ENCODE measurements around the gene WDR36. TPM values are rescaled to one million over a fixed set of nuclear protein-coding genes. Genes with fewer than 3 reads are reported as not detected.

Gene WDR36
- 10 to 100 TPM in 5 of 6 donors, 1 to 10 TPM in 1; 5.8 to 29.8 (median 21.1) TPM for total RNA-seq

- Histone ChIP-seq H3K36me3 (peaks cover 0 to 23% (median 0%) of the 10 kb centered on the region in 4 donors), H3K4me3 (peak within 1 kb of the TSS; percentile 84 to 96 (median 88)), H3K4me1 (peaks cover 15 to 25% (median 24%) of the 10 kb centered on the region in 4 donors), H3K27ac (peak within 1 kb of the TSS; percentile 71 to 85 (median 80)), H3K27me3 (no peaks in the 10 kb centered on the region), H3K9me3 (no peaks in the 10 kb centered on the region)
- 2 to 3% methylated on average over 21 to 48 of the region's 50 CpGs for WGBS, 2 donors
- DNase-seq (peak; percentile 87 to 95), ATAC-seq (ENCODE audit: low FRiP score in 2 of 2) (peak; percentile 99 to 100)
- TF ChIP-seq CTCF (IDR thresholded peaks at IDR 0.05) (peak in 1 of 6 experiments; percentile 34), EP300 (IDR thresholded peaks at IDR 0.05) (no peak), POLR2A (IDR thresholded peaks at IDR 0.05) (peak in 2 of 4 donors; percentile 41 to 66), POLR2AphosphoS5 (IDR thresholded peaks at IDR 0.05) (peak; percentile 81 to 88)
Measured at GRCh38 chr5:111092062-111092853, at the start of gene WDR36. Gene WDR36 (plus strand): TSS chr5:111092348. CDS start chr5:111092457, 109 bp downstream.

- Histone ChIP-seq H3K27ac (no peak overlapping the region), H3K27me3 (no peaks in the 10 kb centered on the region), H3K36me3 (no peaks in the 10 kb centered on the region), H3K4me3 (no peak overlapping the region), H3K4me1 (no peaks in the 10 kb centered on the region), H3K9me3 (no peaks in the 10 kb centered on the region)
- TF ChIP-seq POLR2AphosphoS5 (IDR thresholded peaks at IDR 0.05), result no peak
- TF ChIP-seq CTCF (IDR thresholded peaks at IDR 0.05), result no peak
- no peak for TF ChIP-seq POLR2A (IDR thresholded peaks at IDR 0.05)
- TF ChIP-seq EP300 (IDR thresholded peaks at IDR 0.05), result no peak
- 39 to 60% methylated on average over 4 to 5 of the region's 5 CpGs for WGBS, 2 donors
- DNase-seq (no peak), ATAC-seq (ENCODE audit: low FRiP score in 2 of 2) (no peak)
Measured at GRCh38 chr5:111043712-111044506, 48.2 kb upstream of the WDR36 start.

- no peak for TF ChIP-seq EP300 (IDR thresholded peaks at IDR 0.05)
- TF ChIP-seq POLR2AphosphoS5 (IDR thresholded peaks at IDR 0.05), result no peak
- no peak for TF ChIP-seq POLR2A (IDR thresholded peaks at IDR 0.05)
- no peak for TF ChIP-seq CTCF (IDR thresholded peaks at IDR 0.05)
- H3K4me1 ChIP-seq, result no peaks in the 10 kb centered on the region
- no peak for ATAC-seq (ENCODE audit: low FRiP score in 2 of 2)
Measured at GRCh38 chr5:111058064-111058463, 34.1 kb upstream of the WDR36 start.

GRCh38 chr5:111060169-111060568, 32.0 kb upstream of the WDR36 start:
- Histone ChIP-seq H3K27me3 (no peaks in the 10 kb centered on the region), H3K27ac (no peak overlapping the region), H3K4me3 (no peak overlapping the region), H3K4me1 (no peaks in the 10 kb centered on the region), H3K9me3 (no peaks in the 10 kb centered on the region), H3K36me3 (no peaks in the 10 kb centered on the region)
- DNase-seq, result no peak
- no peak for ATAC-seq (ENCODE audit: low FRiP score in 2 of 2)
- WGBS, 2 donors, result 95% methylated on average over 2 of the region's 2 CpGs
- no peak for TF ChIP-seq CTCF (IDR thresholded peaks at IDR 0.05)
- TF ChIP-seq EP300 (IDR thresholded peaks at IDR 0.05), result no peak
- no peak for TF ChIP-seq POLR2A (IDR thresholded peaks at IDR 0.05)
- no peak for TF ChIP-seq POLR2AphosphoS5 (IDR thresholded peaks at IDR 0.05)

More at GRCh38 chr5:111058064-111058463, 34.1 kb upstream of the WDR36 start:
- Histone ChIP-seq H3K4me3 (no peak overlapping the region), H3K27me3 (no peaks in the 10 kb centered on the region), H3K27ac (no peak overlapping the region), H3K36me3 (no peaks in the 10 kb centered on the region), H3K9me3 (no peaks in the 10 kb centered on the region)
- no peak for DNase-seq

Data from upper lobe of left lung (tissue), 6 donors.